ENCODE data around the gene SRRM5.
A peak's percentile ranks its signal among the peaks of the same experiment; 100 is the strongest.
"Not testable (repeated sequence)": the region's sequence is repeated elsewhere in the genome, so short reads cannot be mapped to it uniquely, and the experiment has no call there.

The SRRM5 gene

DNA sequence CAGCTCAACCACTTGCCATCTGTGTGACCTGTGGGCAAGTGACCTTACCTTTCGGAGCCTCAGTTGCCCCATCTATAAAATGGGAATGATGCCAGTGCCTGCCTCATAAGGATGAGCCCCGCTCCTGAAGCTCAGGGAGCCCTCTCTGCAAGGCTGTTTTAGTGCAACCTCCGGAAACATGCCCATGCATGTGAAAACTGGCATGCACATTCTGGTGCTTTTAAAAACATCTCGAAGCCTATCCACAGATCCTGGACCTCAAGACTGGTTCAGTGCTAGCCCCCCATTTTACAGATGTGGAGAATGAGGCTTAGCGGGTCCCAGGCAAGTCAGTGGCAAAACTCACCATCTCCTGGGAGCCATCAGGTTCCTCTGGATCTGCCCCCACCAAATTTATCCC lies 22.2 kb downstream of the SRRM5 start:
- no peak for DNase-seq
- intact Hi-C loops (cut with DNase I): no loop called here

DNA sequence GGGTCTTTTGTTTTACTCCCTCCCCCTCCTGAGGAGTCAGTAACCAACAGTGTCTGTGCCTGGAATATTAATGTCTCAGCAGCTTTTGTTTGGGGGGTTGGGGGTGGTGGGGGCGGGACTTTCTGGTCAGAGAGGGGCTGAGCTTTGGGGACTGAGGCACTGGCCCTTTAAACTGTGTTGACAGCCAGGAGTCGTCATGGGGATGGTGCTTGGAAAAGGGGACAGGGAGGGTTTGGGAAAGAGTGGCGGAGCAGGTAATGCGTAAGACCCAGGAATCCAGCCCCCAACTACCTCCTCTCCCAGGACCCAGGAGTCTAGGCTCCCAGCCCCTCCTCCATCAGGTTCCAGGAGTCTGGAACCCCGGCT lies 22.6 kb downstream of the SRRM5 start:
- intact Hi-C loops (cut with DNase I): no loop called here
- peak in 7 of 10 donors; percentile 37 to 92 (median 59) for DNase-seq

DNA sequence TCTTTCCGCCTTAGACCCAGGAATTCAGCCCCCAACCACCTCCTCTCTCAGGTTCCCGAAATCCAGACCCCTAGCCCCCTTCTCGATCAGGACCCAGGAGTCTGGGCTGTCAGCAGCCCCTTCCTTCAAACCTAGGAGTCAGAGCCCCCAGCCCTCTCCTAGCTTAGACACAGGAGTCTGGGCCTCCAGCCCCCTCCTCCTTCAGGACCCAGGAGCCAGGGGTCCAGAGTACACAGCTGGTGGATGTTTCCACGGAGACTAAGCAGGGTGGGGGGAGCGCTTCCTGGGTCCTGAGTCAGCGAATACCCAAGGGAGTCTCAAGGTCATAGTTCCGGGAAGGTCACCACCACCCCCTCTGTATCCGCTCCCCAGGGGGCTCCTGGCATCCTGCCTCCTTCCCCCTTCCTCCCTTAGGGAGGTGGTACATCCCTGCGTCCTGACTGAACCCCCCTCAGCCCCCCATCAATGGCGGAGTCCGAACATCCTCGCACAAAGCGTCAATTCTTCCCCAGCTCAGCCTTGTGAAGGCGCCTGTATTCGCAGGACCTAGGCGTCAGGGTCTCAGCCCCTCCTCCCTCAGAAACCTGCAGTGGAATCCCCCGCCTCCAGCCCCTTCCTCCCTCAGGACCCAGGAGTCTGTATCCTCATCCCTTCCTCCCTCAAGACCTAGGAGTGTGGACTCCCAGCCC lies 23.1 kb downstream of the SRRM5 start:
- intact Hi-C loops (cut with DNase I): no loop called here
- peak in 8 of 10 donors; percentile 46 to 94 (median 70) for DNase-seq

DNA sequence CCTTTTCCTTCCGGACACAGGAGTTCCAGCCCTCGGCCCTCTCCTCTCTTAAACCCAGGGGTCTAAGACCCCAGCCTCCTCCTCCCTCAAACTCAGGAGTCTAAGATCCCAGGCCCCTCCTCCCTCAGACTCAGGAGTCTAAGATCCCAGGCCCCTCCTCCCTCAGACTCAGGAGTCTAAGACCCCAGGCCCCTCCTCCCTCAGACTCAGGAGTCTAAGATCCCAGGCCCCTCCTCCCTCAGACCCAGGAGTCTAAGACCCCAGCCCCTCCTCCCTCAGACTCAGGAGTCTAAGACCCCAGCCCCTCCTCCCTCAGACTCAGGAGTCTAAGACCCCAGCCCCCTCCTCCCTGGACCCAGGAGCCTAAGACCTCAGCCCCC lies 23.7 kb downstream of the SRRM5 start:
- DNase-seq; intact Hi-C loops (cut with DNase I): not testable (repeated sequence)

DNA sequence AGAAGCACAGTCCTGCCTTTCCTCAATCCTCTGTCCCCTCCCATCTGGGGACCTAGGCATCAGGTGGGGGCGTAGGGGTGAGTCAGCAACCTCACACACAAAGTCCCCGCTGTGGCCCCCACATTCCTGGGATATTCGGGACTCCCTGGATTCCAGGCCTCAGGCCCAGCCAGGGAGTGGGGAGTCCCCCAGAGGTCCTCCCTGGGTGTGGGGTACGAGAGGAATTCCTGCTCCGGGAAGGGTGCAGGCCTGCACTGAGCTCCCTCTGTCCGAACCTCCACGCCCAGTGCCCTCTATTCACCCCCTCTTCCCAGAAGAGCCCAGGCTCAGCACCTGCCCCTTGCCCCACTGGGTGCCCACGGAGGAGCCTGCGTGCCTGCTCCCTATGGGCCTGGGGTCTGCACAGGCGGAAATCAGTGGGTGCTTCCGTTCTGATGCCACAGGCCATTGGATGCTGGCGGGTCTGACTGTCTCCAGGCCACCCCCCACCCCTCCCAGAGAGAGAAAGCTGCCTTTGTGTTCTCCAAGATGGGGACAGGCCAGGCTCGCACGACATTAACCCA lies 24.3 kb downstream of the SRRM5 start:
- peak in 6 of 10 donors; percentile 45 to 93 (median 70) for DNase-seq
- intact Hi-C loops (cut with DNase I): no loop called here

DNA sequence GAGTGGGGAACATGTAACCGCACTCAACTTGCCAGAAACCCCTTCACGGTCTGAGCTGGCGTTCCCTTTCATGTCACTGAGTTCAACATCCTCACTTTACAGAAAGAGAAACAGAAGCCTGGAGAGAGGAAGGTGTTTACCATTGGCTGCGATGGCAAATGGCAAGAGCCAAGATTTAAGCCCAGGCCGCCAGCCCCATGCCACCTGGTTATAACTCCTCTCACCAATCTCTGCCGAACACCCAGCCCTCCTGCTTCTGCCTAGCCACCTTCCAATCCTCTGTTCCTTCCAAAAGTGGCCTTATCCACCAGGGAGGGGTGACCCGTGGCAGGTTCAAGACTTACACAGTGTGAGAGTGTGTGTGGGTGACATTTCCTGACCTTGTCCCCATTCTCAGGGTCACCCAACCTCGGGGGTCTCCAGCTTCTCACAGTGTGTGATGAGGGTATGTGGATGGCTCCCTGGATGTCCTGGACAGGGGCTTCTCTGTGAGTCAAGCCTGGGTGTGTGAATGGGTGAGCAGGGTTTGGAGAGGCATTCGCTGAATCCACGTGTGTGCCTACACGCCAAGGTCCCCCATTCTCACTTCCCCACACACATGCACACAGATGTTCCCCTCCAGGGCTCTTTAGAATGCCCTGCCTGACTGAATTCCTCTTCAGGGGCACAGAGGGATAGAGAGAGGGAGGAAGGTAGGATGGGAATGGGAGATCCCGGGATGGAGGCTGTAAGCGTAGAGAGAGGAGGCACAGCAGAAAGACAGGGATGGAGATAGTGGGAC lies 26.5 kb downstream of the SRRM5 start:
- DNase-seq: peak in 1 of 10 donors; percentile 66
- intact Hi-C loops (cut with DNase I): no loop called here

DNA sequence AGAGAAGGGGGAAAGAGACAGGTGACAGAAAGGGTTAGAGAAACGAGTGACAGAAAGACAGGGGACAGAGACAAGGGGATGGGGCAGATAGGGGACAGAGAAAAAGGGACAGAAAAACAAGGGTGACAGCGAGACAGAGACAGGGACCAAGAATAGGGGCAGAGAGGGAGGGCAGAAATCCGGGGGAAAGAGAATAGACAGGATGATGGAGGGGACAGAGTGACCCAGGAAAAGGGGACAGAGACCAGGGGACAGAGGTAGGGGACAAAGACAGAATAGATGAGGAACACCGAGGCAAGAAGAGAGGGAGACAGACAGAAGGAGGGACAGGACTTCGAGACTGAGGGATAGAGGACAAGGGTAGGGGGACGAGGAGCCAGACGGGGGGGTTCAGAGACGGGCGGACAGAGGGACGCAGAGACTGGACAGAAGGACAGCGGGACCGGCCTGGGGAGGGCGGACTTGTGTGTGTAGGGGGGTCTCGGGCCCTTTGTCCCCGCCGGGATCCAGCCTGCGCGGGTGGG lies 27.2 kb downstream of the SRRM5 start:
- intact Hi-C loops (cut with DNase I): no loop called here
- DNase-seq: peak in 1 of 10 donors; percentile 83

DNA sequence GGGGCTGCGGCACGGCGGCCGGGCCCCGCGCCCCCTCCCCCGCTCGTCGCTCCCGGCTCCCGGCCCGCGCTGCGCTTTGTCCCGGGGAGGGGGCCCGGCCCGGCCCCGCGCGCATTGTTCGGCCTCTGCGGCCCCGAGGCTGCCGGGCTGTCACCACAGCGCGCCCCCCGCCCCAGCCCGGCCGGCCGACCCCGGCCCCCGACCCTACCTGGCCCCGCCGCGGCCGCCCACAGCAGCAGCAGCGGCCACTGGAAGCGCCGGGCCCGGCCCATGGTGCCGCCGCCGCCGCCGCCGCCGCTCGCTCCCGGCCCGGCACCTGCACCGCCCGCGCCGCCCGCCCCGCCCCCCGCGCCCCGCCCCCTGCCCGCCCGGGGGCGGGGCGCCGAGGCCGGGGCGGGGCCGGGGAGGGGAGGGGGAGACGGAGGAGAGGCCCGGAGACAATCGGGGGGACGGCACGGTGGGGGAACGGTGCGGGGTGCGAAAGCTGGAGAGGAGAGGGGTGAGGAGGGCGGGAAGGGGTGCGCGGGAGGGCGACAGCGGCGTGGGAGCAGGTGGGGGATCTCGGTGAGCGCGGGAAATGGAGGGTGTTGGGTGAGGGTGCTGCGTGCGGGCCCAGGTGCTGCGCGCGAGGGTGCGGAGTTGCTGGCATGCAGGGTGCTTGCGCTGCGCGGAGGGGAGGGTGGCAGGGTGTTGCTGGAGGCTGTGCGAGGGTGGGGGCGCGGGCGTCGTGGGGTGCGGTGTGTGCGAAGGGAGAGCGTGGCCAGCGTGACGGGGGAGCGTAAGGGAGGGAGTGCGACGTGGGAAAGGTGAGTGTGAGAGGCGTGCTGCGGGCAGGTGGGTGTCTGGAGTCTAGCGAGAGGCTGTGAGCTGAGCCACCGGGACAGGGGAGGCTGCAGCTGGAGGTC lies 27.9 kb downstream of the SRRM5 start, which contains the start of gene CADM4:
Gene CADM4, minus strand, starts transcription at position 332 of the 905 bp plus-strand sequence. Its CDS starts 60 bp downstream, at position 272.
- DNase-seq: peak in 6 of 10 donors; percentile 51 to 93 (median 78)
- intact Hi-C loops (cut with DNase I): no loop called here

DNA sequence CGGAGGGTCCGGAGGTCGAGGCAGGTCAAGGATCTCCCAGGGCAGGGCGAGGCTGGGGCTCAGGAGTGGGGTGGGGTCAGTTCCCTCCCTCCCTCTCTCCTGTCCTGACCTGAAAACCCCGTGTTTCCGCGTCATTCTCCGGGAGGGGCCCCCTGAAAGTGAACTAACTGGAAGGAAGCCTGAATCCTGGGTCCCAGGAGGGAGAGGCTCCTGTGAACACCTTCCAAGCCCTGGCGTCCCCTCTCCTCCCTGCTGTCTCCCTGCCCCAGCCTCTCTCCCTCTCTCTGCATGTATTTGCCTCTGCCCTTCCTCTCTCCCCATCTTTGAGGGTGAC lies 28.5 kb downstream of the SRRM5 start:
- intact Hi-C loops (cut with DNase I): no loop called here
- no peak for DNase-seq

DNA sequence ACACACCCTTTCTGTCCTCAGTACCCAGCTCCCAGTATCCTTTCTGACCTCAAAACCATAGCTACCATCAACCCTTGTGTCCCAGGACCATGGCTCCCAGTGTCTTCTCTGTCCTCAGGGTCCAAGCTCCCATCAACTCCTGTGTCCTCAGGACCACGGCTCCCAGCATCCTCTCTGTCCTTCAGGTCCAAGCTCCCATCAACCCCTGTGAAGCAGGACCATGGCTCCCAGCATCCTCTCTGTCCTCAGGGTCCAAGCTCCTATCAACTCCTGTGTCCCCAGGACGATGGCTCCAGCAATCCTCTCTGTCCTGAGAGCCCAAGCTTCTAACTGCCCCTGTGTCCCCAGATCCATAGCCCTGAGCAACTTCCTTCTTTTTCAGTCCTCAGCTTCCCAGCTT lies 29.4 kb downstream of the SRRM5 start:
- intact Hi-C loops (cut with DNase I): no loop called here

DNA sequence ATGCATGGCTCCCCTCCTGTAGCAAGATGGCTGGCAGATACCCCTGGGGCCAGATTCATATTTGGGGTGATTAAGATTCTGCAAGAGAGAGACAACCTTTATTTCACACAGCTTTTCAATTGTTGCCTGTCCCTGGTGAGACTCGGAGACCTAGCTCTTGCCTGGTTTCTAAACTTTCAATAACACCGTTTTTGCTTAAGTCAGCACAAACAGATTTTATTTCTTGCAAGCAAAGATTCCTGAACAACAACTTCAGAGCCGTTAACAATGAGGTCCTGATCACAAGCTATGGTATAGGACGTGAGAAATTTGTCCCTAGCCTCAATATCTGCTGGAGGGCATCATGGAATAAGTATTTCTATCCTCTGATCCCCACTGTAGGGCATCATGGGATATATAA lies 30.6 kb downstream of the SRRM5 start:
- intact Hi-C loops (cut with DNase I): no loop called here
- DNase-seq: peak in 1 of 10 donors; percentile 1

More for the DNA sequence above, 29.4 kb downstream of the SRRM5 start:
- peak in 2 of 10 donors; percentile 32 to 44 for DNase-seq

DNA sequence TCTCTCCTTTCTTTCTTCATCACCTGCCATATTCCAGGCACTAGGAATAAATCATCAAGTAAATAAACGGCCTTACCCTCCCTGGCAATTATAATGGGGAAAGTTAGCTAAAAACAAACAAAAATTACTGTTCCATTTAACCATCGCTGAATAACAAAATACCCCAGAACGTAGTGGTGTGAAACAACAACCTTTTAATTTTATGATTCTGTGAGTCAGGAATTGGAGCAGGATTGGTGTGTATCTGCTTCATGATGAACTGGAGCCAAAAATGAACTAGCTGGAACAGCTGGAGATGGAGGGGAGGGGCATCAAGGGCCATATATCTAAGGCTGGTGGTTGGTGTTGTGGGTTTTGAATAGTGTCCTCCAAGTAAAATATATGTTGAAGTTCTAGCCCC lies 31.4 kb downstream of the SRRM5 start:
- intact Hi-C loops (cut with DNase I): no loop called here
- no peak for DNase-seq

DNA sequence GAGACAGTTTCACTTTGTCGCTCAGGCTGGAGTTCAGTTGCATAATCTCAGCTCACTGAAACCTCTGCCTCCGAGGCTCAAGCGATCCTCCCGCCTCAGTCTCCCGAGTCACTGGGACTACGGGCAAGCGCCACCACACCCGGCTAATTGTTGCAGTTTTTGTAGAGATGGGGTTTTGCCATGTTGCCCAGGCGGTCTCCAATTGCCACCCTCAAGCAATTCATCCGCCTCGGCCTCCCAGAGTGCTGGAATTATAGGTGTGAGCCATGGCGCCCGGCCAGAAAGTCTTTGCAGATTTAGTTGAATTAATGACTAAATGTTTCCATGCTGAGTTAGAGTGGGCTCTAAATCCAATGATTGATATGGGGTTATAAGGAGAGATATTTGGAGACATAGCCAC lies 32.3 kb downstream of the SRRM5 start:
- intact Hi-C loops (cut with DNase I): no loop called here
- peak in 2 of 10 donors; percentile 70 to 71 for DNase-seq

DNA sequence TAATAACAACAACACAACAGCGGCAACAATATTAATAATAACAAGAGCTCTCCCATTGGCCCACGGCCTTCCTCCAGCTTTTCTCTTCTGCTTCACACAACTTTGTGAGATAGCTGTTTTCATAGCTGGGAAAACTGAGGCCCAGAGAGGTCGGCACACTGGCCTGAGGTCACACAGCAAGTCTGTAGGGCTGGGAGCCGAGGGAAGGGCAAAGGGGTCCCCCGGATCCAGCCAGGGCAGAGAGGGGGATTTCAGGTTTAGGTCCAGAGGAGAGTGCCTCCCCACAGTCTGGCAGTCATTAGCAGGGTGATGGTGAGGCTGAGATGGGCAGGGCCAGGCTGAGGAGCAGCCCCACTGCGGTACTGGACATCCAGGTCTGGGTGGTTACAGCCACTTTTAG lies 36.7 kb downstream of the SRRM5 start:
- DNase-seq: peak in 2 of 10 donors; percentile 52 to 63
- intact Hi-C loops (cut with DNase I): no loop called here

DNA sequence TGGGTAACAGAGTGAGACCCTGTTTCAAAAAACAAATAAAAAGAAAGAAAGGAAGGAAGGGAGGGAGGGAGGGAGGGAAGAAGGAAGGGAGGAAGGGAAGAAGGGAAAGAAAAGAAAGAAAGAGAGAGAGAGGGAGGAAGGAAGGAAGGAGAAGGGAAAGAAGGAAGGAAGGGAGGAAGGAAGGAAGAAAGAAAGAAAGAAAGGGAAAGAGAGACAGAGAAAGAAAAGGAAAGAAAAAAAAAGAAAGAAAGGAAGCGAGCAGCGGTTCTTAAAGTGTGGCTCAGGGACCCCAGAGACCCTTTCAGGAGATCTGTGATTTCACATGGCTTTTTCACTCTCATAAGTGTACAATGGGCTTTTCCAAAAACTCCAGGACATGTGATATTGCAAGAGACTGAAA lies 37.6 kb downstream of the SRRM5 start:
- intact Hi-C loops (cut with DNase I): no loop called here
- DNase-seq: no peak

DNA sequence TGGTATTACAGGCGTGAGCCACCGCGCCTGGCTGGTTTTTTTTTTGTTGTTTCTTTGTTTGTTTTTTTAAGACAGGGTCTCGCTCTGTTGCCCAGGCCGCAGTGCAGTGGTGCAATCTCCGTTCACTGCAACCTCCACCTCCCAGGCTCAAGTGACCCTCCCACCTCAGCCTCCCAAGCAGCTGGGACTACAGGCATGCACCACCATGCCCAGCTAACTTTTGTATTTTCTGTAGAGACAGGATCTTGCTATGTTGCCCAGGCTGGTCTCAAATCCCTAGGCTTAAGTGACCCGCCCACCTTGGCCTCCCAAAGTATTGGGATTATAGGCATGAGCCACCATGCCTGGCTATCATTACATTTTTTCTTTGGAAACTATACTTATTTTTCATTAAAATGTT lies 38.4 kb downstream of the SRRM5 start:
- DNase-seq: peak in 2 of 10 donors; percentile 24 to 41
- intact Hi-C loops (cut with DNase I): loop anchor here (5.0 kb wide), 1 partner anchor 33 kb away; the partner anchor contains the start of gene ZNF428

DNA sequence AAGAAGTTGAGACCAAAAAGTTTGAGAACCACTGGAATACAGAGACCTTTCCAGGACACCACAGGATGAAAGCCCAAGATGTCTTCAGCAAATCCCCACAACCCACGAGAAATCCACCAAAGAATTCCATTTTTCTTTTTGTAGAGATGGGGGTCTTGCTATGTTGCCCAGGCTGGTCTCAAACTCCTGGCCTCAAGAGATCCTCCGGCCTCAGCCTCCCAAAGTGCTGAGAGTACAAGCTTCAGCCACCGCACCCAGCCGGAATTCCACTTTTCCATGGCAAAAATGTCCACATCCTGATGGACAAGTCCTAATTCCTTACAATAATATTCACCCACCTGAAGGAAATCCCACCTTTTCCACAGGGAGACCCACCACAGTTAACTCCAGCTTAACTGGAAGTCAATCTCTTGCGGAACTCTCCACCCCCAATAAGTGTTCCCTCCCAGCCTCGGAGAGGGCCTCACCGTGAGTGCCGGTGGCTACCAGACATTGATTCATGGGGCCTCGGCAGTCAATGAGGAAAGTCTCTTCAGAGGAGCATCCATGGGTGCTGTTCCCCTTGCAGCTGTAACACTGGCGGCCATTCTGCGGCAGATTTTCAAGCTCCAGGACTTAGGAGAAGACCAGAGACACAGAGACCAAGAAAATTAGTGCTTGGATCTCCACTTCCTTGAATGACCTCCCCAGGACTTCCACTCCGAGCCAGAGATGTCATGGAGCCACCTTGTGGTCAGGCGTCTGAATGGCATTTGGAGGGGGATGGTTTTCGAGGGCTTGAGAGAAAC lies 40.1 kb downstream of the SRRM5 start:
- intact Hi-C loops (cut with DNase I): loop anchor here (2.0 to 5.0 kb wide), 3 partner anchors 35 to 97 kb away; partner anchors contain the start of gene ZNF428
- peak; percentile 47 to 94 (median 72) for DNase-seq

DNA sequence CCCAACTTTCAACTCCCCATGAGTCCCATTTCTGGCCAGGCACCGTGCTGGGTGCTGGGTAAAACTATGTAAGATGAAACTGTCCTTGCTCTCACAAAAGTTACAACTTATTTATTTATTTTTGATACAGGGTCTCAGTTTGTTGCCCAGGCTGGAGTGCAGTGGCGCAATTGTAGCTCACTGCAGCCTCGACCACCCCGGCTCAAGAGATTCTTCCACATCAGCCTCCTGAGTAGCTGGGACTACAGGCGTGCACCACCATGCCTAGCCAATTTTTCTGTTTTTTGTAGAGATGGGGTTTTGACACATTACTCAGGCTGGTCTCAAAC lies 40.6 kb downstream of the SRRM5 start:
- intact Hi-C loops (cut with DNase I): loop anchor here (2.0 to 5.0 kb wide), 3 partner anchors 35 to 98 kb away; partner anchors contain the start of gene ZNF428
- DNase-seq: no peak

DNA sequence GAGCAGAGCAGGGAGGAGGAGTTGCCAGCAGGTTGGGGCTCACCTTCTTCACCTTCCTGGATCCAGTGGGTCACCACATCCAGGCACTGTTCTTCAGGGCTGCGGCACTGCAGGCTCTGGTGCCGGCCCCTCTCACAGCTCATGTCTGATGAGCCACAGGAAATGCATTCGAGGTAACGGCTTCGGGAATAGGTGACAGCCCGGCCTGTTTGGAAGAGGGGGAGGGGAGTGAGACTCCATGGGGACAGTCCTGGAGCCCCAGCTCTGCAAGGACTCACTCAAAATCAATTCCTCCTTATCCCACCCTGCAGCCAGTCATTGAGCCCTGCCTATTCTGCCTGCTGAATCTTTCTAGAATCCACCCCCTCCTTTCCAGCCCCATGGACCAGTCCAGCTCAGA lies 44.5 kb downstream of the SRRM5 start:
- DNase-seq: peak in 1 of 10 donors; percentile 21
- intact Hi-C loops (cut with DNase I): no loop called here
